HG03025 (cell line): Measurements from ENCODE around the gene DEDD.

Experiments used
- ATAC-seq: cut with Tn5 transposase; IDR thresholded peaks from one replicate; pipeline ENCODE4 v1.9.1; 2021; ENCODE audit warnings: mild to moderate bottlenecking, moderate library complexity; ENCODE audit not compliant: unreplicated experiment, low FRiP score

Gene DEDD

GRCh38 chr1:161079436-161080110 is 52.9 kb downstream of the DEDD start:
- ATAC-seq, result no peak

GRCh38 chr1:161077426-161077825 is 55.0 kb downstream of the DEDD start:
- no peak for ATAC-seq

DNA sequence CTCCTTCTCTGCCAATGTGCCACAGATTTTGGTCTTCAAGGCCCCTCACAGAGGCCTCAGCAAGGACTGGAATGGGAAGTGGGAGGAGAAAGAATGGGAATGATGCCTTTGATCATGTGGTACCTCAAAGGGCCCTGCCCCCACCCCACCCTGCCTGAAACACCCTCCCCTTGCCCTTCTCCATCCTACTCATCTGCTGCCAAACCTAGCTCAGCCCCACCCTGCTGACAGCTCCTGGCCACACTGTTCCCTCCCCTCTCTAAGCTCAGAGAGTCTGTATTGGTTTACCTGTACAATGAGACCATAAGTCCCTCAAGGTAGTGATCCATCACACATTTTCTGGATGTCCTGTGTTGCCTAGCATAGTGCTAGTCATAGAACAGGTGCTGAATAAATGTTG is 56.1 kb downstream of the DEDD start:
- no peak for ATAC-seq

GRCh38 chr1:161074676-161075368 is 57.6 kb downstream of the DEDD start:
- no peak for ATAC-seq

DNA sequence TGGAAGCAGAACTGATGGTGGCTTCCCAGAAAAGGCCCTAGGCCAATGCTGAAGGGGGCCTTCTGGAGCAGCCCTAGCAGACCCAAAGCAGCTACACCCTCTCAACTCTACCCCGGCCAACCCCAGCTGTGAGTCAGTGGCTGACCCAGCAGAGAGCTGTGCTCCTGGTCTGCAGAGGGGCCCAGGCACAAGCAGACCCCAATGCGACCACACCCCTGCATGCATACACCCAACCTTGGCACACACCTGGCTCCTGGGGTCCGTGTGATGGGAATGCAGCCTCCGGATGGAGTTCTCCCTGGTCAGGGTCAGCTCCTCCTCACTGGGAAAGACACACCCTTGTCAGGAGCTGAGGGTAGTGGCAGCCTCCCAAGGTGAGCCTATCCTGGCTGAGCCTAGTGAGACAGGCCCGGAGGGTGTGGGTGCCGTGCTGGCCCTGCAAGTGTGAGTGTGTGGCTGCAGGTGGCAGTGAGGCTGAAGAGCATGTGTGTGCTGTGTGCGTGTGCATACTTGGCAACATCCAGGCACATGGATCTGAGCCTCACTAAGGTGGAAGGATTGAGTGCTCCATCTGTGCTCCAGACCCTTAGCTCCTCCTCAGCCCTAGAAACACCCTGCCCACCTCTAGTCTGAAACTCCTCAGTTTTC is 58.9 kb downstream of the DEDD start:
- ATAC-seq, result no peak

GRCh38 chr1:161072751-161073449 is 59.6 kb downstream of the DEDD start:
- no peak for ATAC-seq

GRCh38 chr1:161071886-161072371 is 60.5 kb downstream of the DEDD start:
- no peak for ATAC-seq
